ENCODE results near the gene CST9.

DNA sequence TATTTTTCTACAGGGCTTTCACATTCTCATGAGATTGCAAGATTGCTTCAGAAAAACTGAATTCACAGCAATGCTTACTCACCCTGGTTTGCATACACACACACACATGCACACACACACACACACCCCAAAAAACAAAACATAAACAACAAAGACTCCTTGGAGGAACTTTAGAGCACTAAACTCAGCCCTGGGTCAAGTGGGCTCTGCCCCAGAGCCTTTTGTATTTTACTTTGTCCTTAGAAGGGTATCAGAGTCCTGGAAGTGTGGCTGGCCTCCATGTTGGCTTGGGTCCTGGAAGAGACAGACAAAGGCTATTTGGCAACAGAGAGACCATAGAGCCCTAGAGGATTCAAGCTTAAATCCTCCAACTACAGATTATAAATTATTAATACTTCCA, 8.0 kb upstream of the CST9 start:
- TF ChIP-seq, protein P1, sequence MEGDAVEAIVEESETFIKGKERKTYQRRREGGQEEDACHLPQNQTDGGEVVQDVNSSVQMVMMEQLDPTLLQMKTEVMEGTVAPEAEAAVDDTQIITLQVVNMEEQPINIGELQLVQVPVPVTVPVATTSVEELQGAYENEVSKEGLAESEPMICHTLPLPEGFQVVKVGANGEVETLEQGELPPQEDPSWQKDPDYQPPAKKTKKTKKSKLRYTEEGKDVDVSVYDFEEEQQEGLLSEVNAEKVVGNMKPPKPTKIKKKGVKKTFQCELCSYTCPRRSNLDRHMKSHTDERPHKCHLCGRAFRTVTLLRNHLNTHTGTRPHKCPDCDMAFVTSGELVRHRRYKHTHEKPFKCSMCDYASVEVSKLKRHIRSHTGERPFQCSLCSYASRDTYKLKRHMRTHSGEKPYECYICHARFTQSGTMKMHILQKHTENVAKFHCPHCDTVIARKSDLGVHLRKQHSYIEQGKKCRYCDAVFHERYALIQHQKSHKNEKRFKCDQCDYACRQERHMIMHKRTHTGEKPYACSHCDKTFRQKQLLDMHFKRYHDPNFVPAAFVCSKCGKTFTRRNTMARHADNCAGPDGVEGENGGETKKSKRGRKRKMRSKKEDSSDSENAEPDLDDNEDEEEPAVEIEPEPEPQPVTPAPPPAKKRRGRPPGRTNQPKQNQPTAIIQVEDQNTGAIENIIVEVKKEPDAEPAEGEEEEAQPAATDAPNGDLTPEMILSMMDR (IDR thresholded peaks at IDR 0.05) = no peak
- no peak for TF ChIP-seq EP300 (IDR thresholded peaks at IDR 0.05)
